Thyroid gland (tissue), 4 donors: Measurements from ENCODE around the gene NELFA. TPM values are rescaled to one million over a fixed set of nuclear protein-coding genes. Genes with fewer than 3 reads are reported as not detected.

Source experiments
- DNase-seq, 2 donors: peaks; one replicate each; pipeline ENCODE4 v3.0.0-alpha.2; 2019
- H3K27ac ChIP-seq, 3 donors: fragments of 200-600 bp; sonication (generic); 1 replicate in 2 of 3; 2 replicates in 1 of 3; pipeline ENCODE4 v1.5.1; 2016 to 2019; ENCODE audit warnings: mild to moderate bottlenecking in 1 of 3, moderate library complexity in 1 of 3
- H3K27me3 ChIP-seq: fragments of 200-600 bp; sonication (generic); one replicate; pipeline ENCODE4 v1.5.1; 2019
- H3K36me3 ChIP-seq, 2 donors: fragments of 200-600 bp; sonication (generic); one replicate each; pipeline ENCODE4 v1.5.1; 2016 to 2019
- H3K4me1 ChIP-seq, 2 donors: fragments of 200-600 bp; sonication (generic); one replicate each; pipeline ENCODE4 v1.5.1; 2017 to 2019
- H3K4me3 ChIP-seq, 3 donors: fragments of 200-600 bp; sonication (generic); replicated peaks in 1 of 3; 1 replicate in 2 of 3; 2 replicates in 1 of 3; pipeline ENCODE4 v1.5.1; 2016; ENCODE audit warnings: mild to moderate bottlenecking in 1 of 3
- H3K9me3 ChIP-seq: fragments of 200-600 bp; sonication (generic); one replicate; pipeline ENCODE4 v1.5.1; 2017
- POLR2A ChIP-seq, 2 donors: fragments of 450-650 bp; IDR thresholded peaks; one replicate each; pipeline ENCODE4 v1.6.1; 2017; ENCODE audit warnings: antibody characterized with exemption in 2 of 2, mild to moderate bottlenecking in 2 of 2, moderate library complexity in 1 of 2
- WGBS, 2 donors: methylation state at CpG; one replicate each; pipeline ENCODE4 v1.1.5; 2017; 5-methylcytosine and 5-hydroxymethylcytosine counted together
- intact Hi-C: fragments of 100-400 bp; cut with DNase I; formaldehyde crosslinking; loops from one replicate; pipeline ENCODE4 v1.15.1; 2023
- total RNA-seq, 4 donors: library from RNA; depleted of rRNA; stranded (reverse); fragments of >200 nt; gene quantifications; one replicate each; pipeline ENCODE4 v1.2.3, GENCODE V29; 2016
- TF ChIP-seq, protein P1 (sequence below), 6 experiments: fragments of 200-600 bp in 3 of 6; fragments of 450-650 bp in 3 of 6; sonication (generic) in 3 of 6; IDR thresholded peaks; one replicate each; pipeline ENCODE4 v1.5.1; 2016 to 2019; ENCODE audit warnings: antibody characterized with exemption in 6 of 6, mild to moderate bottlenecking in 2 of 6, inconsistent platforms in 1 of 6, moderate library complexity in 1 of 6

The NELFA gene
- total RNA-seq, 4 donors from 2014 or later, result 23.2 to 39.3 (median 28.7) TPM

GRCh38 chr4:1953335-1953734 lies 55.4 kb downstream of the NELFA start:
- peaks cover 13 to 14% of the 10 kb centered on the region in 2 donors for H3K36me3 ChIP-seq
- no peak for TF ChIP-seq POLR2A (IDR thresholded peaks at IDR 0.05)
- TF ChIP-seq, protein P1, sequence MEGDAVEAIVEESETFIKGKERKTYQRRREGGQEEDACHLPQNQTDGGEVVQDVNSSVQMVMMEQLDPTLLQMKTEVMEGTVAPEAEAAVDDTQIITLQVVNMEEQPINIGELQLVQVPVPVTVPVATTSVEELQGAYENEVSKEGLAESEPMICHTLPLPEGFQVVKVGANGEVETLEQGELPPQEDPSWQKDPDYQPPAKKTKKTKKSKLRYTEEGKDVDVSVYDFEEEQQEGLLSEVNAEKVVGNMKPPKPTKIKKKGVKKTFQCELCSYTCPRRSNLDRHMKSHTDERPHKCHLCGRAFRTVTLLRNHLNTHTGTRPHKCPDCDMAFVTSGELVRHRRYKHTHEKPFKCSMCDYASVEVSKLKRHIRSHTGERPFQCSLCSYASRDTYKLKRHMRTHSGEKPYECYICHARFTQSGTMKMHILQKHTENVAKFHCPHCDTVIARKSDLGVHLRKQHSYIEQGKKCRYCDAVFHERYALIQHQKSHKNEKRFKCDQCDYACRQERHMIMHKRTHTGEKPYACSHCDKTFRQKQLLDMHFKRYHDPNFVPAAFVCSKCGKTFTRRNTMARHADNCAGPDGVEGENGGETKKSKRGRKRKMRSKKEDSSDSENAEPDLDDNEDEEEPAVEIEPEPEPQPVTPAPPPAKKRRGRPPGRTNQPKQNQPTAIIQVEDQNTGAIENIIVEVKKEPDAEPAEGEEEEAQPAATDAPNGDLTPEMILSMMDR (IDR thresholded peaks at IDR 0.05), result no peak
- 97% methylated on average over 9 of the region's 9 CpGs for WGBS, 2 donors

GRCh38 chr4:1952719-1953118 lies 56.1 kb downstream of the NELFA start:
- TF ChIP-seq, protein P1 (IDR thresholded peaks at IDR 0.05), result no peak
- TF ChIP-seq POLR2A (IDR thresholded peaks at IDR 0.05), result no peak
- Histone ChIP-seq H3K27me3 (no peaks in the 10 kb centered on the region), H3K4me1 (no peaks in the 10 kb centered on the region), H3K27ac (no peak overlapping the region), H3K9me3 (no peaks in the 10 kb centered on the region), H3K4me3 (no peak overlapping the region), H3K36me3 (peaks cover 7 to 14% of the 10 kb centered on the region in 2 donors)
- DNase-seq, result no peak
- intact Hi-C loops, result no loop called here
- 89 to 94% methylated on average over 5 of the region's 5 CpGs for WGBS, 2 donors

More at GRCh38 chr4:1953335-1953734, 55.4 kb downstream of the NELFA start:
- no peak for DNase-seq
- Histone ChIP-seq H3K27ac (no peak overlapping the region), H3K27me3 (no peaks in the 10 kb centered on the region), H3K4me3 (no peak overlapping the region), H3K9me3 (no peaks in the 10 kb centered on the region), H3K4me1 (no peaks in the 10 kb centered on the region)
- intact Hi-C loops, result no loop called here

- DNase-seq, result no peak
- H3K27me3 ChIP-seq, result no peaks in the 10 kb centered on the region
- no peaks in the 10 kb centered on the region for H3K4me1 ChIP-seq
- H3K27ac ChIP-seq, result no peak overlapping the region
- 91 to 99% methylated on average over 11 to 14 of the region's 20 CpGs for WGBS, 2 donors
- intact Hi-C loops, result no loop called here
- no peak overlapping the region for H3K4me3 ChIP-seq
- TF ChIP-seq, protein P1 (IDR thresholded peaks at IDR 0.05), result no peak
- TF ChIP-seq POLR2A (IDR thresholded peaks at IDR 0.05), result no peak
- H3K36me3 ChIP-seq, result peaks cover 7 to 14% of the 10 kb centered on the region in 2 donors
- H3K9me3 ChIP-seq, result no peaks in the 10 kb centered on the region
Observed at GRCh38 chr4:1952058-1952700, 56.6 kb downstream of the NELFA start.

DNA sequence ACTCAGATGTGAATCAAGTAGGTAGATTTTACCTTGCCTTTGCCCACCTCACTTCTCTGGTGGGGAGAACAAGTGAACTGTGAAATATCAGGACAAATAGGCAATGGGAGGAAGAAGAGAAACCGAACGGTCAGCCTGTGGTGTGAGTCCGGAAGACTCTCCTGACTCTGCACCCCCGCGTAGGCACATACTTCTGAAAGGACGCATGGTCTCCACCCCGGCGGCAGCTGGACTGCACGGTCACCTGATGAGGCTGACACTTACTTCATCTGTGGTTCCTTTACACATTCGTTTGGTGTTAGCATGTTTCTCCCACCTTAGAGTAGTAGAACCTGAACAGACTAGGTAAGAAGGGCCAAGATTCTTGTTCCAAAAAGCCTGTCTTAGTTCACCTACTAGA lies 58.4 kb downstream of the NELFA start:
- Histone ChIP-seq H3K27ac (no peak overlapping the region), H3K9me3 (no peaks in the 10 kb centered on the region), H3K36me3 (peaks cover 2 to 9% of the 10 kb centered on the region in 2 donors), H3K27me3 (no peaks in the 10 kb centered on the region), H3K4me1 (no peaks in the 10 kb centered on the region), H3K4me3 (no peak overlapping the region)
- TF ChIP-seq POLR2A (IDR thresholded peaks at IDR 0.05), result no peak
- TF ChIP-seq, protein P1 (IDR thresholded peaks at IDR 0.05), result no peak
- WGBS, 2 donors, result 94 to 95% methylated on average over 10 of the region's 10 CpGs
- intact Hi-C loops, result no loop called here
- no peak for DNase-seq

DNA sequence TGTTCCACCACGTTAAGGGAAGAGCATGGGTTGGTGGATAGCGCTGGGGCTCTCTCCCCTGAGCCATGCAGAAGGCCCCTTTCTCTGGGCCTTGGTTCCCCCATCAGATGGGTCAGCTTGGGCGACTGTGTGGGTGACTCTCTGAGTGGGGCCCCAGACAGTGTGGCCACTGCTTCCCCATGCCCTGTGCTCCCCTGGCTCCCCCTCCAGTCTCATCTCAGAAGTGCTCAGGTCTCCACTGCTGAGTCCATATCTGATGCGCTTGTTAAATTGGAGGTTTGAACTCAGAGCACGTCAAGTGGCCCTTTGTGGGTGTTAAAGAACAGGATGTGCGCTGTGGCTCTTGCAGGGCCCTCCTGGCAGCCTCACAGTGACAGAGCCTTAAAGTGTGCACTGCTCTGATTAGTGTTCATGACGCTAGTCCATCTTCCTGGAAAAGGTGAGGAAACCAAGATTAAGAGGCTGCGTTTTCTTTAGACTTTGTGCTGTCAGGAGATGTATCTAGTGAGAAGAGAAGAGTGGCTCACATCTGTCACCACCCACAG lies 59.8 kb downstream of the NELFA start:
- TF ChIP-seq, protein P1 (IDR thresholded peaks at IDR 0.05), result no peak
- TF ChIP-seq POLR2A (IDR thresholded peaks at IDR 0.05), result no peak
- Histone ChIP-seq H3K9me3 (no peaks in the 10 kb centered on the region), H3K27me3 (no peaks in the 10 kb centered on the region), H3K4me3 (no peak overlapping the region), H3K36me3 (peaks cover 0 to 8% of the 10 kb centered on the region in 2 donors), H3K27ac (no peak overlapping the region), H3K4me1 (no peaks in the 10 kb centered on the region)
- no peak for DNase-seq
- intact Hi-C loops, result no loop called here
- WGBS, 2 donors, result 95 to 96% methylated on average over 8 of the region's 8 CpGs
